Brain microvascular endothelial cell (primary cell): ENCODE measurements around the gene ZNF335.
A peak's percentile ranks its signal among the peaks of the same experiment; 100 is the strongest.

ENCODE experiments used
- DNase-seq: peaks from one replicate; pipeline ENCODE4 v3.0.0-alpha.2; 2020
- H3K27ac ChIP-seq: fragments of 250-450 bp; sonication (Bioruptor Pico); 2 replicates; pipeline ENCODE4 v1.5.1; 2020; ENCODE audit warnings: mild to moderate bottlenecking, moderate library complexity
- H3K27me3 ChIP-seq: fragments of 250-450 bp; sonication (Bioruptor Pico); replicated peaks from 2 replicates; pipeline ENCODE4 v1.5.1; 2020; ENCODE audit warnings: mild to moderate bottlenecking
- H3K36me3 ChIP-seq: fragments of 250-450 bp; sonication (Bioruptor Pico); replicated peaks from 2 replicates; pipeline ENCODE4 v1.5.1; 2020; ENCODE audit warnings: mild to moderate bottlenecking
- H3K4me3 ChIP-seq: 2 replicates; pipeline ENCODE4 v1.5.1; 2011; ENCODE audit warnings: low read depth, mild to moderate bottlenecking, control low read depth, low read length, moderate library complexity
- CTCF ChIP-seq: IDR thresholded peaks from 2 replicates; pipeline ENCODE4 v1.5.1; 2011; ENCODE audit warnings: low read depth, mild to moderate bottlenecking, moderate library complexity, low read length, control low read depth, inconsistent platforms; ENCODE audit errors: missing control alignments
- in situ Hi-C: cut with HindIII; loops from 2 replicates; pipeline ENCODE4 v1.10.0; 2017; ENCODE audit warnings: low sequenced_read_pairs, low pct_ligation_motif_present

Gene ZNF335

GRCh38 chr20:45943613-45944012 is 28.4 kb downstream of the ZNF335 start:
- DNase-seq, result no peak
- H3K27me3 ChIP-seq, result no peaks in the 10 kb centered on the region
- H3K4me3 ChIP-seq, result no peak overlapping the region
- no peak for TF ChIP-seq CTCF
- in situ Hi-C loops, result no loop called here
- no peak overlapping the region for H3K27ac ChIP-seq
- H3K36me3 ChIP-seq, result peaks cover 65% of the 10 kb centered on the region

- no peak for TF ChIP-seq CTCF
- Histone ChIP-seq H3K27ac (no peak overlapping the region), H3K4me3 (no peak overlapping the region), H3K27me3 (no peaks in the 10 kb centered on the region), H3K36me3 (peaks cover 48% of the 10 kb centered on the region)
- in situ Hi-C loops, result no loop called here
- DNase-seq, result no peak
Measured at GRCh38 chr20:45940469-45940868, 31.5 kb downstream of the ZNF335 start.

- TF ChIP-seq CTCF, result no peak
- no peak overlapping the region for H3K4me3 ChIP-seq
- in situ Hi-C loops, result no loop called here
- DNase-seq, result no peak
- peaks cover 44% of the 10 kb centered on the region for H3K36me3 ChIP-seq
- no peak overlapping the region for H3K27ac ChIP-seq
- H3K27me3 ChIP-seq, result no peaks in the 10 kb centered on the region
Measured at GRCh38 chr20:45940053-45940452, 31.9 kb downstream of the ZNF335 start.

GRCh38 chr20:45938727-45939438 is 33.1 kb downstream of the ZNF335 start:
- Histone ChIP-seq H3K27me3 (no peaks in the 10 kb centered on the region), H3K27ac (no peak overlapping the region), H3K4me3 (no peak overlapping the region), H3K36me3 (peaks cover 37% of the 10 kb centered on the region)
- no peak for DNase-seq
- in situ Hi-C loops, result no loop called here
- TF ChIP-seq CTCF, result no peak

GRCh38 chr20:45937765-45938164 is 34.2 kb downstream of the ZNF335 start:
- DNase-seq, result peak; percentile 38
- Histone ChIP-seq H3K4me3 (no peak overlapping the region), H3K36me3 (peaks cover 26% of the 10 kb centered on the region), H3K27ac (no peak overlapping the region), H3K27me3 (no peaks in the 10 kb centered on the region)
- no peak for TF ChIP-seq CTCF
- in situ Hi-C loops, result no loop called here
